ENCODE data around the gene SH3BGR.

The SH3BGR gene

DNA sequence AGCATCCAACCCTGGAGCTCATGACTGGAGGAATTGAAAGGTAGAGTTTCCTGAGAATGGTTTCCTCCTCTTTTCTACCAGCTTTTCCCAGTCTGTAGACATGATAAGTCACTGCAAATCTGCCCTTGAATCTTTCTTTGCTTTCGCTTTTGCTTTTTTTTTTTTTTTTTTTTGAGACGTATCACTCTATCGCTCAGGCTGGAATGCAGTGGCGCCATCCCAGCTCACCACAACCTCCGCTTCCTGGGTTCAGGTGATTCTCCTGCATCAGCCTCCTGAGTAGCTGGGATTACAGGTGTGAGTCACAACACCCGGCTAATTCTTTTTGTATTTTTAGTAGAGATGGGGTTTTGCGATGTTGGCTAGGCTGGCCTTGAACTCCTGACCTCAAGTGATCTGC is 4.5 kb upstream of the SH3BGR start:
- Mint-ChIP-seq H3K27ac (no peak overlapping the region), H3K27me3 (peaks cover 9% of the 10 kb centered on the region), H3K9me3 (no peaks in the 10 kb centered on the region), H3K36me3 (ENCODE audit: low read depth) (peaks cover 4% of the 10 kb centered on the region), H3K4me3 (no peak overlapping the region), H3K4me1 (ENCODE audit: low read depth) (peaks cover 20% of the 10 kb centered on the region)
- no peak for DNase-seq

GRCh38 chr21:39452207-39452969 is 618 bp downstream of the SH3BGR start:
- Mint-ChIP-seq H3K9me3 (no peaks in the 10 kb centered on the region), H3K36me3 (ENCODE audit: low read depth) (no peaks in the 10 kb centered on the region), H3K27ac (no peak overlapping the region), H3K4me3 (no peak overlapping the region), H3K4me1 (ENCODE audit: low read depth) (no peaks in the 10 kb centered on the region), H3K27me3 (no peaks in the 10 kb centered on the region)
- no peak for DNase-seq

DNA sequence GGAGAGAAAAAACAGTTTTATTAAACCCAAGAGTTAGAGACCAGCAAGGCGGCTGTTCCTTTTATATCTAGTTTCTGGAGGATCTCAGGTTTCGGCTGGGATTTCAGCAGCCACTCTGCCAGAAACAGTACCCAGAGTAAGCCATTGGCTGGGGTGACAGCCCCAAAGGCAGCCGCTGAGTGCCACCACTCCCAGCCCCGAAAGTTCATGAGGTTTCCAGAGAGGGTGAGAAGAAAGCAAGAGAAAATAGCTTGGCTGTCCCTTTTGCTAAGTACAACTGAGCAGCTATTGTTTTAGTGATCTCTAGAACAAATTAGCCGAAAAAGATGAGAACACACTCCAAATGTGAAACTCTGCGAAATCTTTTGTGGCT is 1.2 kb downstream of the SH3BGR start:
- Mint-ChIP-seq H3K27me3 (no peaks in the 10 kb centered on the region), H3K4me3 (no peak overlapping the region), H3K27ac (no peak overlapping the region), H3K9me3 (no peaks in the 10 kb centered on the region), H3K36me3 (ENCODE audit: low read depth) (no peaks in the 10 kb centered on the region), H3K4me1 (ENCODE audit: low read depth) (no peaks in the 10 kb centered on the region)
- no peak for DNase-seq

DNA sequence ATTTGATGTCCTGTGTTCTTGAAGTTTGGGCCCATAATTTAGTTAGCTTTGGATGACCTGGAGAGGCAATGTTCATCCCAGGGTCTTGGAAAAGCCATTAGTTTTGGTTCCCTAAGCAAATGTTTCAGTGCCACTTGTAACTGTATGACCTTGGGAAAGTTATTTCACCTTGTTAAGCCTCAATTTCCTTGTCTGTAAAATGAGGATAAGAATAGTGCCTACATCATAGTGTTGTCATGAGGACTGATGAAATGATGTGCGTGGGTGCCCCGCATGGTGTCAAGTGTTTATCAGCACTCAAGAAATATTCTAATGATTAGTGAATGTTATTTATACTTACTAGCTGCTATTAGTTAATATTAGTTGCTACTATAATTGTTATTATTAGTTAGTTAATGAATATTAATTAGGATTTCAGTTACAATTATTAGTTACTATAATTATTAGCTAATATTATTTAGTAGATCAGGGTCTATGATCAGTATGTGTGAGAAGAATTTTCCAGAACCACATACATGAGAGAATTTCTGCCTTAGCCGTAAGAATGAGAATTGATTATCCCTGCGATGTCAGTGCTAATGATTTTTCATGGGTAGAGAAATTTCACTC is 1.9 kb downstream of the SH3BGR start:
- H3K27ac Mint-ChIP-seq = no peak overlapping the region
- H3K9me3 Mint-ChIP-seq = no peaks in the 10 kb centered on the region
- H3K36me3 Mint-ChIP-seq (ENCODE audit: low read depth) = no peaks in the 10 kb centered on the region
- no peak overlapping the region for H3K4me3 Mint-ChIP-seq
- H3K27me3 Mint-ChIP-seq = no peaks in the 10 kb centered on the region
- no peak for DNase-seq
- H3K4me1 Mint-ChIP-seq (ENCODE audit: low read depth) = no peaks in the 10 kb centered on the region

DNA sequence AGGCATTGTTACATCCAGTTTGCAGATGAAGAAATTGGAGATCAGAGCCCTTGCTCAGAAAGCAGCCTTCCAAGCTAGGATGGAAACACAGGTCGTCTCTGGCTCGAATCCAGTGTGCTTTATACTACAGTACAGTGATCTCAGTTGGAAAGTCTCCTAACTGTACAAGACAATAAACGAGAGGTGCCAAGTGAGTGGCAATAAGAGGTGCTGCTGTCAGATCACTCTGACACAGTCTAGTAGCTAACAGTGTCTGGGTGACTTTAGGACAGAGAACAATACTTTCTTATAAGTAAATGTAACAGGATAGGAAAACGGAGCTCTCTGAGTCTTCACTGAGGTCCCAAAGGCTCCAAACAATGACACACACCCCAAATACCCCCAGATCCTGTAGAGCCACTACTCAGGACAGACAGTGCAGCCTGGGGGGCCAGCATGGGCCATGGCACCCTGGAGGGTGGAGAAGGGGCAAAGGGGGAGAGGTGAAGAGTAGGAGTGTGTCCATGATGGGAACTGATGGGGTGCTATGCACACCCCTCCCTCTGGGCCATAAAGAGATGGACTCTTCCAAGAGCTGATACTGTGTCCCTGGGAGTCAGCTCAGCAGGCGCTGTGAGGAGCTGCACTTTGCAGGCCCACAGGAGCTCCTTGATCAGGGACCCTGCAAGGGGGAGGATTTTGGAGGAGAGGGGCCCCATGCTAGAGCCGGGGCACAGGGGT is 3.3 kb downstream of the SH3BGR start:
- no peak overlapping the region for H3K27ac Mint-ChIP-seq
- DNase-seq = no peak
- H3K9me3 Mint-ChIP-seq = no peaks in the 10 kb centered on the region
- H3K27me3 Mint-ChIP-seq = no peaks in the 10 kb centered on the region
- no peaks in the 10 kb centered on the region for H3K36me3 Mint-ChIP-seq (ENCODE audit: low read depth)
- H3K4me3 Mint-ChIP-seq = no peak overlapping the region
- no peaks in the 10 kb centered on the region for H3K4me1 Mint-ChIP-seq (ENCODE audit: low read depth)

DNA sequence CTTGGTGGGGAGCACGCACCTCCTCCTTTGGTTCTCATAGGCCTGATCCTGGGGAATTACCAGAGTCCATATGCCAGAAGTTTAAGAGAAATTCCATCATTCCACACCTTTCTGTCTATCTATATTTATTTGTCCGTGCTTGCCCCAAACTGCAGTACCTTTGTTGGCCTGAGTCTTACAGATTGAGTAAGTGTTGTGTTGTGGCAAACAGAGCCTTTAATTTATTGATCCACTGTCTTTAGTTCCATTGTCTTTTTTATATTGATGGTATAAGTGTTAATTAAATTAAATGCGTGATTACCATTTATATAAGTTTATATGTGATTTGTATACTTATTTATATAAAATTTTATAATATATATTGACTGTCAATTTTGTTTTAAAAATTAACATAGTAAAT is 4.9 kb downstream of the SH3BGR start:
- Mint-ChIP-seq H3K36me3 (ENCODE audit: low read depth) (no peaks in the 10 kb centered on the region), H3K4me1 (ENCODE audit: low read depth) (no peaks in the 10 kb centered on the region), H3K4me3 (no peak overlapping the region), H3K27ac (no peak overlapping the region), H3K27me3 (no peaks in the 10 kb centered on the region), H3K9me3 (no peaks in the 10 kb centered on the region)
- DNase-seq = no peak

GRCh38 chr21:39461419-39461818 is 9.6 kb downstream of the SH3BGR start:
- no peaks in the 10 kb centered on the region for H3K9me3 Mint-ChIP-seq
- no peak for DNase-seq
- H3K4me1 Mint-ChIP-seq (ENCODE audit: low read depth) = no peaks in the 10 kb centered on the region
- no peaks in the 10 kb centered on the region for H3K36me3 Mint-ChIP-seq (ENCODE audit: low read depth)
- no peak overlapping the region for H3K4me3 Mint-ChIP-seq
- H3K27me3 Mint-ChIP-seq = no peaks in the 10 kb centered on the region
- no peak overlapping the region for H3K27ac Mint-ChIP-seq

GRCh38 chr21:39463308-39463707 is 11.5 kb downstream of the SH3BGR start:
- no peaks in the 10 kb centered on the region for H3K9me3 Mint-ChIP-seq
- DNase-seq = no peak
- no peaks in the 10 kb centered on the region for H3K4me1 Mint-ChIP-seq (ENCODE audit: low read depth)
- no peaks in the 10 kb centered on the region for H3K36me3 Mint-ChIP-seq (ENCODE audit: low read depth)
- H3K4me3 Mint-ChIP-seq = no peak overlapping the region
- no peaks in the 10 kb centered on the region for H3K27me3 Mint-ChIP-seq
- no peak overlapping the region for H3K27ac Mint-ChIP-seq

DNA sequence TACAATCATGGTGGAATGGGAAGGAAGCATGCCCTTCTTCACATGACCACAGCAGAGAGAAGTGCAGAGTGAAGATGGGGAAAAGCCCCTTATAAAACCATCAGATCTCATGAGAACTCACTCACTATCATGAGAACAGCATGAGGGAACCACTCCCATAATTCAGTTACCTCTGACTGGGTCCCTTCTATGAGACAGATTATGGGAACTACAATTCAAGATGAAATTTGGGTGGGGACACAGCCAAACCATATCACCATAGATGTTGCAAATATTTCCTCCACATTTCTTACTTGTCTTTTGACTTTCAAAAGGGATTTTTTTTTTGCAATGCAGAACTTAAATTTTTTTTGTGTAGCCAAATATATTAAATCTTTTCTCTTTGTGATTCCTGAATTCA is 14.8 kb downstream of the SH3BGR start:
- Mint-ChIP-seq H3K36me3 (ENCODE audit: low read depth) (no peaks in the 10 kb centered on the region), H3K9me3 (no peaks in the 10 kb centered on the region)

GRCh38 chr21:39467746-39468145 is 16.0 kb downstream of the SH3BGR start:
- no peak overlapping the region for H3K27ac Mint-ChIP-seq
- DNase-seq = no peak
- H3K4me1 Mint-ChIP-seq (ENCODE audit: low read depth) = no peaks in the 10 kb centered on the region
- no peaks in the 10 kb centered on the region for H3K27me3 Mint-ChIP-seq
- no peaks in the 10 kb centered on the region for H3K9me3 Mint-ChIP-seq
- no peak overlapping the region for H3K4me3 Mint-ChIP-seq
- H3K36me3 Mint-ChIP-seq (ENCODE audit: low read depth) = no peaks in the 10 kb centered on the region

More for the DNA sequence above, 14.8 kb downstream of the SH3BGR start:
- Mint-ChIP-seq H3K4me3 (no peak overlapping the region), H3K27ac (no peak overlapping the region), H3K4me1 (ENCODE audit: low read depth) (no peaks in the 10 kb centered on the region), H3K27me3 (no peaks in the 10 kb centered on the region)
- no peak for DNase-seq

DNA sequence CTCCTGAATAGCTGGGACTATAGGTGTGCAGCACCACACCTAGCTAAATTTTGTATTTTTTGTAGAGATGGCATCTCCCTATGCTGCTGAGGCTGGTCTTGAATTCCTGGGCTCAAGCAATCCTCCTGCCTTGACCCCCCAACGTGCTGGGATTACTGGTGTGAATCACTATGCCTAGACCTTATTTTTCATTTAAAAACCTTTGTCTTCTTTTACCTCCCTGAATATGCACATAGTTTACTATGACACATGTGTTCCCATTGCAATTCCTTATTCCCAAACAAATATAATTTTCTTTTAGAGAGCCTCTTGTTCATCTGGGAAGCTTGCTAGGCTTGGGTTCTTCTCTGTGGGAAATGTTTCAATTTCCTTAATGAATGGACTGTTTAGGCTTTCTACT is 16.8 kb downstream of the SH3BGR start:
- Mint-ChIP-seq H3K27me3 (no peaks in the 10 kb centered on the region), H3K36me3 (ENCODE audit: low read depth) (no peaks in the 10 kb centered on the region), H3K9me3 (no peaks in the 10 kb centered on the region), H3K27ac (no peak overlapping the region), H3K4me3 (no peak overlapping the region), H3K4me1 (ENCODE audit: low read depth) (no peaks in the 10 kb centered on the region)
- DNase-seq = no peak

- Mint-ChIP-seq H3K36me3 (ENCODE audit: low read depth) (no peaks in the 10 kb centered on the region), H3K9me3 (no peaks in the 10 kb centered on the region), H3K27ac (no peak overlapping the region), H3K4me1 (ENCODE audit: low read depth) (no peaks in the 10 kb centered on the region), H3K27me3 (no peaks in the 10 kb centered on the region), H3K4me3 (no peak overlapping the region)
- DNase-seq = no peak
Observed at GRCh38 chr21:39471598-39471997, 19.8 kb downstream of the SH3BGR start.

GRCh38 chr21:39472786-39473185 is 21.0 kb downstream of the SH3BGR start:
- no peaks in the 10 kb centered on the region for H3K27me3 Mint-ChIP-seq
- no peaks in the 10 kb centered on the region for H3K9me3 Mint-ChIP-seq
- H3K4me1 Mint-ChIP-seq (ENCODE audit: low read depth) = no peaks in the 10 kb centered on the region
- no peak overlapping the region for H3K4me3 Mint-ChIP-seq
- H3K36me3 Mint-ChIP-seq (ENCODE audit: low read depth) = no peaks in the 10 kb centered on the region
- no peak for DNase-seq
- H3K27ac Mint-ChIP-seq = no peak overlapping the region

- Mint-ChIP-seq H3K4me1 (ENCODE audit: low read depth) (no peaks in the 10 kb centered on the region), H3K9me3 (no peaks in the 10 kb centered on the region), H3K4me3 (no peak overlapping the region), H3K27me3 (no peaks in the 10 kb centered on the region), H3K27ac (no peak overlapping the region), H3K36me3 (ENCODE audit: low read depth) (no peaks in the 10 kb centered on the region)
- no peak for DNase-seq
Observed at GRCh38 chr21:39474611-39475010, 22.8 kb downstream of the SH3BGR start.

DNA sequence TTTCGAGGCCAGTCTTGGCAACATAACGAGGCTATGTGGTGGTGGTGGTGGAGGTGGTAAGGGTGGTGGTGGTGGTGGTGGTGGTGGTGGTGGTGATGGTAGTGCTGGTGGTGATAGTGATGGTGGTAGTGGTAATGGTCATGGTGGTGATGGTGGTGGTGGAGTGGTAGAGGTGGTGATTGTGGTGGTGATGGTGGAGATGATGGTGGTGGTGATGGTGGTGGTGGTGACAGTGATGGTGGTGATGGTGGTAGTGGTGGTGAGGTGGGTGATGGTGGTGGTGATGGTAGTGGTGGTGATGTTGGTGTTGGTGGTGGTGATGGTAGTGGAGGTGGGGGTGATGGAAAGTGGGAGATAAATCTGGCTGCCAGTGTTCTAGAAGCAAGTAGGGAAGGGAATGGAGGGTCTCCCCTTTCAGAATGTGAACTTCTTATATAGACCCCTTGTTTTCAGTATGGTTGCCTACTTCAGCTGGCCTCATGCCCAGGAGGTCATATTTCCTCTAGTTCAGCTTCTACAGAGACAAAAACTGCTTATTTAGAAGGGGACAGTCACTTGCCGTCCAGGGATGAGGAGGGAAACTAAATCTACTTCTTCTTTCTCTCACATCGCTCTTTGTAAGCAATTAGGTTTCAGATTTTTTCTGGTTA is 27.5 kb downstream of the SH3BGR start:
- no peaks in the 10 kb centered on the region for H3K9me3 Mint-ChIP-seq
- no peak overlapping the region for H3K27ac Mint-ChIP-seq
- DNase-seq = no peak
- no peaks in the 10 kb centered on the region for H3K36me3 Mint-ChIP-seq (ENCODE audit: low read depth)
- H3K4me1 Mint-ChIP-seq (ENCODE audit: low read depth) = no peaks in the 10 kb centered on the region
- H3K4me3 Mint-ChIP-seq = no peak overlapping the region
- H3K27me3 Mint-ChIP-seq = no peaks in the 10 kb centered on the region

All from activated T-cell treated with anti-CD3 and anti-CD28 coated beads, Interleukin-2, amount 50 U/mL, for 24 hours (primary cell).